RCC 7860 (cell line): ENCODE results near the gene ILKAP.

Source experiments
- DNase-seq: peaks from one replicate; pipeline ENCODE4 v3.0.0-alpha.2; 2015; ENCODE audit warnings: low spot score
- FAIRE-seq: peaks from 2 replicates; lab custom pipeline; 2012; peaks lifted over from hg19 to GRCh38; lab: Jason Lieb, UNC

ILKAP gene

DNA sequence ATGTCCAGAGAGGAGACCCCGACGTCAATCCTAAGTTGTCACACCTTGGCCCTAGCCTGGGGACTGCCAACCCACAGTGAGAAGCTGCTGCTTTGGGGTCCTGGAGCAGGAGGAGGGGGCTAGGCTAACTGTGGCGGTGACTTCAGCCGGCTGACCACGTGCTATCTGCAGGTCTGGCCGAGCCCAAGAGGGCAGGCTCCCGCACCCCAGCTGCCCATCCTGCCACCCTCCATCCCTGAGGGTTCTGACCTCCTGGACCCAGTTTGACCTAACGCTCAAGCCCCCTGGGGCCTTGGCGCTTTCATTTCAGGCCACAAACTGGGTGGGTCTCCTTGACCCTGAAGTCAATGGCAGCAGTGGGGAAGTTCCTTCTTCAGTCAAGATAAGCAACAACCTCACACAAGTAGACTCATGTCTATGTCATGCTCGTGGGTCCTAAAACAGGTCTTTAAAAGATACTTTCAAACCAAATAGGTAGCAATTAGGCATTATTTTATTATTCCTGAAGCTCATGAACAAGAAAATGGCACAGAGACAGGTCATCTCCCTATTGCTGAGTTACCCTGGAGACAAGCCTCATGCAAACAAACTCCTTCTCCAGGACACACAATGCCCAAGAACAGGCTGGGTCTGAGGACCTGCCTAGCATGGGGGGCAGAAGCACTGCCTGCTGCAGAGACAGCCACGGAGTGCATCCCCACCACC is 34.1 kb upstream of the ILKAP start:
- no peak for FAIRE-seq
- no peak for DNase-seq

- DNase-seq: no peak
- FAIRE-seq: no peak
These were observed 33.1 kb upstream of the ILKAP start for GRCh38 chr2:238236571-238236970.

DNA sequence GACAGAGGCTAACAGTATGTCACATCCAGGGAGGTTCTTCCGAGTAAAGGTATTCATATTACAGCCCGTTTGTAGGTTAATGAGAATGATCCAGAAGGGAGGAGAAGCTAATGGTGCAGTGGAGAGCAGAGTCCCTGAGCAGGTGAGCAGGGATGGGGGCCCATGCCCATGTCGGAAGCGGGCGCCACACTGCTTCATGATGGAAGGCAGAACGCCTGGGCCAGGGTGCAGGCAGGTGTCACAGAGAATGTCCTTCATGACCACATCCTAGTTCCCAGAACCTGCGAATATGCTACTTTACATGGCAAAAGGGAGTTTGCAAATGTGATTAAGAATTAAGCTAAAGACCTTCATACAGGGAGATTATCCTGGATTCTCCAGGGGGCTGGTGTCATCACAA is 32.4 kb upstream of the ILKAP start:
- no peak for DNase-seq
- FAIRE-seq: no peak

DNA sequence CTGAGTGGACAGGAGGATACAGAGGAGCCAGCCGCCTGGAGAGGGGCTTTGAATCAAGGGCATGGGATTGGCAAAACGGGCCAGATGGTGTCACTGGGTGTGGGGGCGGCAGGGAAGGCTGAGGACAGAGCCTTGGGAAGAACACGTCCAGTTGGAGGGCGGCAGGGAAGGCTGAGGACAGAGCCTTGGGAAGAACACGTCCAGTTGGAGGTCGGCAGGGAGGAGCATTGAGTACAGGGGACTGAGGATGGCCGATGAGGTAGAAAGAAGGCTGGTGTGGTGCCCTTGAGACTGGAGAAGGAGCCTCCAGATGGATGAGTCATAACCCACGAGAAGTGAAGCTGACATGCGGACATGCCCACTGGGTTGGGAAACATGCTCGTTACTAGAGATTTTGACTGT is 31.8 kb upstream of the ILKAP start:
- DNase-seq (peak; percentile 26), FAIRE-seq (no peak)

DNA sequence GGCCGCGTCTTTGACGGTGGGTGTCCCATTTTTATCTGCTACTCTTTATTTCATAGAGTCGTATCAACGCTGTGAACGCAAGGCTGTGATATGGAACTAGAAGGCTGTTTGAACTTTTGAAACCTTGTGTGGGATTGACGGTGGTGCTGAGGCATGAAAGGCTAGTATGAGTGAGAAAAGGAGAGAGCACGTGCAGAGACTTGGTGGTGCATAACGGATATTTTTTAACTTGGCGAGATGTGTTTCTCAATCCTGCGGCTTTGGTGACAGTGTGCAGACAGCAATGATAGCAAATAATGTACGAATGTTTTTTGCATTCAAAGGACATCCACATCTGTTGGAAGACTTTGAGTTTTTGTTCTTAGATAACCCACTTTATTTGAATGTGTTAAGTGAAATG is 30.1 kb upstream of the ILKAP start:
- FAIRE-seq: no peak
- no peak for DNase-seq

- no peak for FAIRE-seq
- no peak for DNase-seq
These were observed 28.3 kb upstream of the ILKAP start for GRCh38 chr2:238231809-238232208.

DNA sequence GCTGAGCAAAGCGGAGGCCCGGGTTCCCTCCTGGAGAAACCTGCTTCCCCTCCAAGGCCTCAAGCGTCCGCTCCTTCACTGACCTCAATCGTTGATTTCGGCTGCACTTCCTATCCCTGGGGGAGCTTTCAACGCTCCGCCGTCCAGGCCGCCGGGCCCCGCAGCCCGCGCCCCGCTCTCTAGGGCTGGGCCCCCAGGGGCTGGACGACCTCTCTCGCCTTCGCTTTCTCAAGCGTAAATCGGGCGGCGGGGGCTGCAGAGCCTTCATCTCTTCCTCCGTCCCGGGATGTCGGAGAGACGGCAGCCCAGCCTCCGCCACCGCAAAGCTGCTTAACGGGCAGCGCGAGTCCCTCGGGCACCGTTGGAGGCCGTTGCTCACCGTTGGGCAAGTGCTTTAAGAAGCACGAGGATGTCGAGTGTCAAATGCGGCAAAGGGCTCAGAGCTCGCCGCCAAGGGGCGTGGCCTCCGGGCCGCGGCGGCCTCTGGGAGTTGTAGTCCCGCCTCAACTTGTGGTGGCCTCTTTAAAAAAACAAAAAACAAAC is 27.8 kb upstream of the ILKAP start:
- no peak for FAIRE-seq
- no peak for DNase-seq

DNA sequence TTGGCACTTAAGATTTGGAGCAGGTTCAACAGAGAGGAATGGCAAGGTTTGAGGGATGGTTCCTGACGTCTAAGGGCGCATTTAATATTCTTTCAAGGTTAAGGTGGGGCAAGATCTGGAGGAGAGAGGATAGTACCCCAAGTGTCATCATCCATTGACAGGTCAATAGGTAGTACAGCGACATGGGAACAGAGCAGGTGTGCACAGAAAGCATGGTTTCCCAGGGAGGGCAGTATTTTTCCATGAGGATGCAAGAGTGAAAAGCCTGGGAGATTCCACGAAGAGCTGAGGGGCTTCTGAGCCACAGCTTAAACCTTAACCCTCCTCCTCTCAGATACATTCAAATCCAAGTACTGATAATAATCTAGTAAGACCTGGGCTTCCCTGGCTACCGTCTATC is 27.2 kb upstream of the ILKAP start:
- DNase-seq (no peak), FAIRE-seq (no peak)

DNA sequence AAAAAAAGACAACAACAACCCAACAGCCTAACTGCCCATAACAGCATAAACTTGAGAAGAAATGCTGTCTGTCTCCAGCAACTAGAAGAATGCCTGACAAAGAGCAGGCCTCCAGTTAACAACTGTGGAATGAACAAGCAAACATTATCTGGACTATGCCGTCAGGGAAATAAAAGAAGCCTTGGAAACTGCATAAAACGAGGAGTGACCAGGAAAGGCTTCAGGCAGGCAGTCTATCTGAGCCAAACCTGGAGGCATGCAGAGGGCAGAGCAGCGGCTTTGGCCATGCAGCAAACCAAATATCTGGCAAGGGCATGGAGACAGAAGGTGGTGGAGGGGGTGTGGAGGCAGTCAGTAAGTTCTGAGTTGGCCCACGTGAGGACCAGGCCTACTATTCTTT is 25.2 kb upstream of the ILKAP start:
- no peak for FAIRE-seq

GRCh38 chr2:238227587-238228032 is 24.1 kb upstream of the ILKAP start:
- DNase-seq: no peak
- FAIRE-seq: no peak

More for the DNA sequence above, 25.2 kb upstream of the ILKAP start:
- DNase-seq: no peak

DNA sequence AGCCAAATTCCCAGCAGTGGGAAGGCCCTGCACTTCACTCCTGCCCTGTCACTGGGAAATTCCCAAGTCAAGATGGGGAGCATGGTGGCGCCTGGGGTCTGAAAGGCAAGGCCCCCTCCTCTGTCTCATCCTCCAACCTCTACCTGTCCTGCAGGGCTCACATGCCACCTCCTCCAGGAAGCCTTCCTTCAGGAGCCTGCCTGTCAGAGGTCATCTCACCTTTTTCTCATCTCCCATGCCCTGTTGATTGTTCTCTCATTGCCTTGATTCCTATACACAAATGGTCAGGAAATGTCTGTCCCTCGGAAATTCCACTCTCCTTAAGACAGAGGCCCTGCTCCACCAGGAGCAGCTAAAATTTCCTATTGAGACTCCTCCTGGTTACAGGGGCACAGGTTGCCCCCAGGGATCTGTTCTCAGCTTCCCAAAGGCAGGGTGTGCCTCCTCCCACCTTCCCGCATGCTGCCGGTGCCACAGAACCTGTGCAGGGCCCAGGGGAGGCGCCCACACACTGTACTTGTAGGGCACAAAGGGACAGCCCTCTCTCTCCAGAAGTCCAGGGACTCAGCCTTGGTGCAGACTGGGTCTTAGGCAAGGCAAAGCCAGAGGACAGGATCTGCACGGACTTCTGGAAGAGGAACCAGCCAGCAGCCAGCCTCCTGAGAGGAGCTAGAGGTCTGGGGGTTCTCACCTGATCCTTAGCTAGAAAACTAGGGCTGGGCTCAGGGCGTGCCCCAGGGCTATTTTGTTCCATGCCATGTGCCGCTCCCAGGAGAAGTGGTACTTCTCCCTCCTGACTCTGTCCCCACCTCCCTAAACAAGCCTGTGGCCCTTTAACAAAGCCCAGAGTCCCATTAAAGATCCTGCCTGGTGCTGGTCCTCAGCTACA is 23.4 kb upstream of the ILKAP start:
- DNase-seq (no peak), FAIRE-seq (no peak)

GRCh38 chr2:238225911-238226697 is 22.6 kb upstream of the ILKAP start:
- no peak for FAIRE-seq
- no peak for DNase-seq

GRCh38 chr2:238225121-238225520 is 21.6 kb upstream of the ILKAP start:
- DNase-seq (no peak), FAIRE-seq (no peak)

DNA sequence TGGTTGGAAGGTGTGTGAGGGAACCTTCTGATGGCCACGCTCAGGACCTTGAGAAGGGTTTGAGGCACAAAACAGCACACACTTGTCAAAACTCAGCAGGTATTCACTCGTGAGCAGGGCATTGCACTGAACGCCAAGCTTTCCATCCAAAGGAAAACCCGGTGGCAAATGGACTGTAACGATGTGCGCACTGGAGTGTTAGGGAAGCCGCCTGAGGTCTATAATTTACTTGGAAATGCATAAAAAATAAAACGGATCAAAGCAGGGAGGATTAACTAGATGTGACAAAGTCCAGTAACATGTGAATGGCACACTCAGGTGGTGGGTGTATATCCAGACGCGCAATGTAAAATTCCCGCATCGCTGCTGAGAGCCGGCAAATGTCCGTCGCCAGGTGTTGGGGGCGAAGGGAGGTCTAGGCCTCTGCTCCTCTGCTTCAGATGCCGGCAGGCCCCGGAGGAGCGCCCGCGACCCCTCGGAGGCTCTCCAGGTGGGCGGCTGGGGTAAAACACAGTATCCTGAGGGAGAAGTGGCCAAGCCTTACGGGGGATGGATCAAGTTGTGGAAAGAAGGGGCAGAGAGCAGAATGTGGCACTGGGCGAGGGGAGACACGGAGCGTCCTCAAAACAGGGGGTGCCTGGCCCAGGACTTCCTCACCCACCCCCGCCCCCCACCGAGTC is 21.0 kb upstream of the ILKAP start:
- no peak for FAIRE-seq
- DNase-seq: no peak

DNA sequence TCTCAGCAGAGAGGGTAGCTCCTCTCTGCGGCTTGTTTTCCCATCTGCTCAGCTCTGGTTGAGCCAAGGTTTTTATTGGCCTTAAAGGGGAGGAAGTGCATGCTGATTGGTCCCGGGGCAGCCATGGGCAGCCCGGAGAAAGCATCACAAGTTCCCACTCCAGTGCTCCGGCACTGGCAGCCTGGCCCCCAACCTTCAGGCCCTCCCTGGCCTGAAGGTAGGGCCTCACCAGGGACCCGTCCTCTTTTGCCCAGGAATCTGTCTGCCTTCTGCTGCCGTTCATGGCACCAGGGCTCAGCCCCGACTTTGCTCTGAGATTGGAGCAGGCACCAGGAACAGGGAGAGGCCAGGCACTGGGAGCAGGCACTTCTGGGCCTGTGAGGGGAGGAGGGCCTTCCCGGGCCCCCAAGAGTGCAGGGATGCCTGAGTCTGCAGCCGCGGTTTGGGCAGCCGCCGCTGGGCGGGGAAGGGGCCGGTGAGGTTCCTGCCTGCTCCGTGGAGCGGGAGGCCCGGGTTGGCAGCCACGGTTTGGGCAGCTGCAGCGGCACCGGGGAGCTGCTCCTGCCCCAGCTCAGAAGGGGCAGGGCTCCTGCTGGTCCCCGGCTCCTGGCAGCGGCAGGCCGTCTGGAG is 17.5 kb upstream of the ILKAP start:
- DNase-seq: no peak
- no peak for FAIRE-seq

DNA sequence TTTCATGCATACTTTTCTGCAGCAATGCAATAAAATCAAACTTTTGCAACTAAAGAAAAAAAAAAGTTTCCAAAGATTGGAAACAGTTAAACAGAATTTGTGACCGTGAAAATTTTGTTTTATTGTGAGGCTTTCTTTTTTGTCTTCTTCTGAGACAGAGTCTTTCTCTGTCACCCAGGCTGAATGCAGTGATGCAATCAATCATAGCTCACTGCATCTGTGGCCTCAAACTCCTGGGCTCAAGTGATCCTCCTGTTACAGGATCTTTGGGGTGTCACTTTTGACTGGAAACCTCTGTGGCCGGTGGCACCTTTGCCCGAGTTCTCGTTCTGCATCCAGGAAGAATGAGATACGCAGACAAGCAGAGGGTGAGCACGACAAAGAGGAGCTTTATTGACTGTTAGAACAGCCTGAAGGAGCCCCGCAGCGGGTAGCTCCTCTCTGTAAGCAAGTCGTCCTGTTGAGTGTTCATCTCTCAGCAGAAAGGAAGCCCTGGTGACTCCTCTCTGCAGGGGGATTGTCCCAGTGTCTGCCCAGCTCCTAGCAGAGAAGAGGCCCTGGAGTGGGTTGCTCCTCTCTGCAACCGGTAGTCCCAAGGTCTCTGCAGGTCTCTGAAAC is 16.9 kb upstream of the ILKAP start:
- DNase-seq (no peak), FAIRE-seq (no peak)

DNA sequence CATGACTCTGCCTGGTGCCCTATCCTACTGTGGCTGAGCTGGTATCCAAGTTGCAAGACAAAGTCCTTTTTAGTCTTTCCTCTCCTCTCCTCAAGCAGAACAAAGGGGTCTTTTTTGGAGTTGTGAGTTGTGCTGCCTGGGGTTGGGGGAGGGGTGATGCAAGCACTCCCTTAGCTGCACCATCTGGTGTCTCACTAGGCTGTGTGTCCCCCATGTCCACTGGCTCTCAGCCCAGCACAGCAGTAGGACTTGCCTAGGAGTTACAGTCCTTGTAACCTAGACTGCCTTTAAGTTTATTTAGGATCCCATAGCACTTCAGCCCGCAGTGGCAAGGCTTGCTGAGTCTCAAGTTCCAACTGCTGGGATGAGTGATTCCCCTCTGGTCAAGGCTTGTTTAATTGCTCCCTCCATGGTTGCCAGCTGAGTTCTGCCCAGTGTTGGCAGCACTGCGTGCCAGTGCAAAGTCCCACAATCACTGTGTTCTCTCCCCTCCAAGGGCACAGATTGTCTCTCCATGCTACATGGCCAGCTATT is 13.2 kb upstream of the ILKAP start:
- no peak for DNase-seq
- no peak for FAIRE-seq

GRCh38 chr2:238207006-238207405 is 3.5 kb upstream of the ILKAP start:
- FAIRE-seq (no peak), DNase-seq (no peak)

DNA sequence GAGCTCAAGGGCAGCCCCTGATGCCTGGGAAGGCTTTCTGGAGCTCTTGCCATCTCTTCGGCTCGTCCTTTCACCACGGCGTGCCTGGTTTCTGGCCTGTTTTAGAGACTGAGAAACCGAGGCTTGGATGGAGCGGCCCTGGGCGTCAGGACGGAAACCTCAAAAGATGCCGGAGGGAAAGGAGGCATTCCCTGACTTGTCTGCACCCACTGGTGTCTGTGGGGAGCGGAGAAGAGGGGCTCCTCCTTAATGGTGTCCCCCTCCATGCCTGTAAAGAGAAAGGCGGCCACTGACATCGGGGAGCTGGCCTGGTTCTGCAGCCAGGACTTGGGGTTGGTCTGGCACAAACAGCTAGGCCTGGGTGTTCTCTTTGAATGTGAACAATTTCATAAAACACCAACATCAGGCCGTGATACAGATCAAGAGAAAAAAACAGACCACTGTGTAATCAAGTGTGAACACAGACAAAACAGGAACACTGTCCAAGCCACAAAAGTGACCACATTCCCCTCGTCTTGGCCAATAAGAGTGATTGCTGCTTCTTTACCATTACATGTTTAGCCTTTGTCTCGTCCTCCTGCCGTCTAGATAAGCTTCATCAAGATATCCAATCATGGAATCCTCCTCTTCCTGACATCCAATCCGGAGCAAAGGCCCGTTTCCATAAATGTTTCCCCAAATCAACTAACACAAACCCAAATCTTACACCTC is 633 bp upstream of the ILKAP start:
- FAIRE-seq (no peak), DNase-seq (no peak)
